Neuronal stem cell (in vitro differentiated cells): Measurements from ENCODE around the gene BMP8B.
"Not testable (repeated sequence)": the region's sequence is repeated elsewhere in the genome, so short reads cannot be mapped to it uniquely, and the experiment has no call there.

Experiments
- DNase-seq: peaks from one replicate; pipeline ENCODE4 v3.0.0-alpha.2; 2013; ENCODE audit warnings: low spot score
- H2AFZ ChIP-seq: one replicate; pipeline ENCODE4 v1.6.1; 2013; ENCODE audit warnings: mild to moderate bottlenecking, low read length, inconsistent platforms
- H2AK5ac ChIP-seq: 2 replicates; pipeline ENCODE4 v1.6.1; 2013; ENCODE audit warnings: low read depth, mild to moderate bottlenecking, inconsistent platforms, low read length, moderate library complexity, mixed read lengths
- H2BK120ac ChIP-seq: 2 replicates; pipeline ENCODE4 v1.6.1; 2013; ENCODE audit warnings: low read depth, mild to moderate bottlenecking, inconsistent platforms, low read length, moderate library complexity, mixed read lengths
- H2BK12ac ChIP-seq: one replicate; pipeline ENCODE4 v1.6.1; 2013; ENCODE audit warnings: low read length, inconsistent platforms
- H2BK15ac ChIP-seq: 2 replicates; pipeline ENCODE4 v1.6.1; 2013; ENCODE audit warnings: mild to moderate bottlenecking, low read length, inconsistent platforms, mixed read lengths
- H2BK5ac ChIP-seq: one replicate; pipeline ENCODE4 v1.6.1; 2013; ENCODE audit warnings: inconsistent platforms, mild to moderate bottlenecking, low read length, moderate library complexity
- H3K14ac ChIP-seq: one replicate; pipeline ENCODE4 v1.6.1; 2013; ENCODE audit warnings: low read length, inconsistent platforms
- H3K18ac ChIP-seq: 2 replicates; pipeline ENCODE4 v1.6.1; 2013; ENCODE audit warnings: low read length, inconsistent platforms
- H3K23ac ChIP-seq: 2 replicates; pipeline ENCODE4 v1.6.1; 2013; ENCODE audit warnings: low read depth, mild to moderate bottlenecking, mixed read lengths, low read length, inconsistent platforms; ENCODE audit not compliant: poor library complexity
- H3K27ac ChIP-seq: replicated peaks from 3 replicates; pipeline ENCODE4 v1.5.1; 2013; ENCODE audit warnings: low read length, inconsistent platforms
- H3K27me3 ChIP-seq, 3 experiments: 2 replicates each; pipeline ENCODE4 v1.6.1; 2013; ENCODE audit warnings: low read length in 3 of 3, mild to moderate bottlenecking in 2 of 3, inconsistent platforms in 1 of 3, low read depth in 1 of 3, mixed read lengths in 1 of 3, moderate library complexity in 1 of 3; ENCODE audit not compliant: control insufficient read depth in 3 of 3, insufficient read depth in 3 of 3
- H3K36me3 ChIP-seq, 2 donors: replicated peaks in 1 of 2; 2 replicates each; pipeline ENCODE4 v1.6.1; 2013; ENCODE audit warnings: low read length in 2 of 2; ENCODE audit not compliant: control insufficient read depth in 2 of 2, insufficient read depth in 2 of 2
- H3K4ac ChIP-seq: 2 replicates; pipeline ENCODE4 v1.6.1; 2013; ENCODE audit warnings: inconsistent platforms, mild to moderate bottlenecking, low read length, moderate library complexity
- H3K4me1 ChIP-seq, 2 donors: 1 replicate in 1 of 2; 2 replicates in 1 of 2; pipeline ENCODE4 v1.6.1; 2013; ENCODE audit warnings: low read length in 2 of 2, low read depth in 1 of 2; ENCODE audit not compliant: control insufficient read depth in 2 of 2, insufficient read depth in 1 of 2
- H3K4me2 ChIP-seq: one replicate; pipeline ENCODE4 v1.6.1; 2013; ENCODE audit warnings: mild to moderate bottlenecking, low read length, inconsistent platforms; ENCODE audit not compliant: insufficient read depth, poor library complexity, severe bottlenecking
- H3K4me3 ChIP-seq, 2 donors: 2 replicates each; pipeline ENCODE4 v1.5.1; 2013; ENCODE audit warnings: low read length in 2 of 2, mild to moderate bottlenecking in 2 of 2, inconsistent platforms in 1 of 2, moderate library complexity in 1 of 2
- H3K79me1 ChIP-seq: one replicate; pipeline ENCODE4 v1.6.1; 2013; ENCODE audit warnings: low read depth, mild to moderate bottlenecking, inconsistent platforms, low read length, moderate library complexity
- H3K9ac ChIP-seq: one replicate; pipeline ENCODE4 v1.6.1; 2013; ENCODE audit warnings: mild to moderate bottlenecking, low read depth, low read length, inconsistent platforms; ENCODE audit not compliant: poor library complexity
- H3K9me3 ChIP-seq, 2 donors: replicated peaks in 1 of 2; 2 replicates each; pipeline versions ENCODE3 to v1.6.1; 2013; ENCODE audit warnings: low read length in 2 of 2, mild to moderate bottlenecking in 2 of 2, inconsistent platforms in 1 of 2, low read depth in 1 of 2, mixed read lengths in 1 of 2, moderate library complexity in 1 of 2; ENCODE audit not compliant: control insufficient read depth in 2 of 2, insufficient read depth in 1 of 2
- H4K8ac ChIP-seq: one replicate; pipeline ENCODE4 v1.6.1; 2013; ENCODE audit warnings: low read depth, mild to moderate bottlenecking, inconsistent platforms, low read length, moderate library complexity
- H4K91ac ChIP-seq: one replicate; pipeline ENCODE4 v1.6.1; 2013; ENCODE audit warnings: low read length, low read depth, mild to moderate bottlenecking, inconsistent platforms; ENCODE audit not compliant: poor library complexity
- WGBS, 2 donors: extraction: QIAGEN DNeasy Blood & Tissue Kit; methylation state at CpG; one replicate each; pipeline ENCODE4 v1.1.7; 2013; ENCODE audit warnings: missing lambda C conversion rate in 2 of 2, mixed read lengths in 1 of 2; ENCODE audit not compliant: insufficient read length in 2 of 2, insufficient replicate concordance in 1 of 2; ENCODE audit errors: extremely low coverage in 2 of 2; 5-methylcytosine and 5-hydroxymethylcytosine counted together

BMP8B gene

GRCh38 chr1:39819091-39819812 is 30.6 kb upstream of the BMP8B start:
- WGBS, 2 donors = no CpG with 5 or more reads among the region's 22 CpGs
- DNase-seq = no peak
- Histone ChIP-seq H3K79me1 (no peaks in the 10 kb centered on the region), H2AFZ (no peak overlapping the region), H2BK120ac (no peak overlapping the region), H2BK15ac (no peak overlapping the region), H2AK5ac (peak overlapping the region; percentile 91), H2BK12ac (no peak overlapping the region), H3K27ac (no peak overlapping the region), H3K4ac (no peak overlapping the region), H3K27me3 (peaks cover 0 to 5% (median 0%) of the 10 kb centered on the region in 3 experiments), H2BK5ac (no peak overlapping the region), H4K8ac (no peak overlapping the region), H3K18ac (peak overlapping the region; percentile 52), H3K9me3 (peaks cover 2 to 5% of the 10 kb centered on the region in 2 donors), H3K14ac (no peak overlapping the region), H3K23ac (no peak overlapping the region), H3K4me1 (peaks cover 0 to 10% of the 10 kb centered on the region in 2 donors), H4K91ac (no peak overlapping the region), H3K36me3 (no peaks in the 10 kb centered on the region), H3K9ac (no peak overlapping the region), H3K4me3 (no peak overlapping the region), H3K4me2 (no peak overlapping the region)

- H2AFZ ChIP-seq = no peak overlapping the region
- H3K27me3 ChIP-seq = peaks cover 0 to 5% (median 0%) of the 10 kb centered on the region in 3 experiments
- H2BK12ac ChIP-seq = no peak overlapping the region
- H3K27ac ChIP-seq = no peak overlapping the region
- H3K18ac ChIP-seq = no peak overlapping the region
- H4K91ac ChIP-seq = no peak overlapping the region
- H3K4ac ChIP-seq = no peak overlapping the region
- peak overlapping the region; percentile 47 for H2AK5ac ChIP-seq
- H4K8ac ChIP-seq = no peak overlapping the region
- peaks cover 0 to 10% of the 10 kb centered on the region in 2 donors for H3K4me1 ChIP-seq
- no peak overlapping the region for H3K4me2 ChIP-seq
- WGBS, 2 donors = no CpG with 5 or more reads among the region's 2 CpGs
- H2BK120ac ChIP-seq = no peak overlapping the region
- no peak overlapping the region for H3K14ac ChIP-seq
- H3K9me3 ChIP-seq = peaks cover 2 to 5% of the 10 kb centered on the region in 2 donors
- H3K9ac ChIP-seq = no peak overlapping the region
- DNase-seq = no peak
- H3K79me1 ChIP-seq = no peaks in the 10 kb centered on the region
- no peak overlapping the region for H2BK15ac ChIP-seq
- no peaks in the 10 kb centered on the region for H3K36me3 ChIP-seq
- H3K4me3 ChIP-seq = no peak overlapping the region
- no peak overlapping the region for H3K23ac ChIP-seq
- H2BK5ac ChIP-seq = peak overlapping the region; percentile 9
Observed at GRCh38 chr1:39818482-39818881, 29.8 kb upstream of the BMP8B start.

- not testable (repeated sequence) for H4K8ac ChIP-seq, H2AK5ac ChIP-seq, H3K23ac ChIP-seq, DNase-seq, H3K9me3 ChIP-seq, H2BK5ac ChIP-seq, H3K4me2 ChIP-seq, H3K4ac ChIP-seq, H2BK12ac ChIP-seq, H3K36me3 ChIP-seq, H2BK120ac ChIP-seq, H3K79me1 ChIP-seq, H3K9ac ChIP-seq, H3K4me3 ChIP-seq, H3K27me3 ChIP-seq, H4K91ac ChIP-seq, H3K27ac ChIP-seq
- H3K18ac ChIP-seq = peak overlapping the region; percentile 80
- WGBS, 2 donors = no CpG with 5 or more reads among the region's 24 CpGs
- H2AFZ ChIP-seq = peak overlapping the region; percentile 25
- peak overlapping the region; percentile 14 for H3K14ac ChIP-seq
- H3K4me1 ChIP-seq = peaks cover 0 to 10% of the 10 kb centered on the region in 2 donors
- peak overlapping the region; percentile 91 for H2BK15ac ChIP-seq
Observed at GRCh38 chr1:39817091-39817932, 28.6 kb upstream of the BMP8B start.
